GM19239 (cell line): Measurements from ENCODE around the gene RHOV.

Source experiments
- DNase-seq: peaks from one replicate; pipeline ENCODE4 v3.0.0; 2011; ENCODE audit warnings: low spot score; ENCODE audit not compliant: insufficient read length
- FAIRE-seq: peaks from 2 replicates; lab custom pipeline; 2011; peaks lifted over from hg19 to GRCh38; lab: Jason Lieb, UNC

RHOV gene

GRCh38 chr15:40850576-40851112 is 23.4 kb downstream of the RHOV start:
- FAIRE-seq (no peak), DNase-seq (no peak)

- FAIRE-seq (peak; percentile 94), DNase-seq (peak; percentile 75)
Observed at GRCh38 chr15:40847223-40847961, 26.6 kb downstream of the RHOV start.

- no peak for FAIRE-seq
Observed at GRCh38 chr15:40846841-40847222, 27.2 kb downstream of the RHOV start.

GRCh38 chr15:40845511-40846284 is 28.3 kb downstream of the RHOV start:
- FAIRE-seq (no peak), DNase-seq (no peak)

More at GRCh38 chr15:40846841-40847222, 27.2 kb downstream of the RHOV start:
- DNase-seq, result no peak

- FAIRE-seq, result no peak
- DNase-seq, result no peak
Observed at GRCh38 chr15:40845036-40845435, 29.0 kb downstream of the RHOV start.

GRCh38 chr15:40844696-40845030 is 29.4 kb downstream of the RHOV start:
- no peak for FAIRE-seq
- peak; percentile 63 for DNase-seq

- DNase-seq, result peak; percentile 65
- FAIRE-seq, result no peak
Observed at GRCh38 chr15:40843885-40844695, 29.9 kb downstream of the RHOV start, which contains the start of gene SPINT1. TSS of gene SPINT1 (plus strand) at chr15:40844048. CDS start at chr15:40844555, 507 bp downstream.

- no peak for FAIRE-seq
- DNase-seq, result no peak
Observed at GRCh38 chr15:40843261-40843884, 30.7 kb downstream of the RHOV start.

- FAIRE-seq (no peak), DNase-seq (no peak)
Observed at GRCh38 chr15:40841741-40842140, 32.3 kb downstream of the RHOV start.

- DNase-seq (no peak), FAIRE-seq (no peak)
Observed at GRCh38 chr15:40838756-40839155, 35.3 kb downstream of the RHOV start.

- FAIRE-seq (no peak), DNase-seq (no peak)
Observed at GRCh38 chr15:40836020-40836419, 38.0 kb downstream of the RHOV start.

- no peak for DNase-seq
- FAIRE-seq, result no peak
Observed at GRCh38 chr15:40832903-40833302, 41.1 kb downstream of the RHOV start.

GRCh38 chr15:40831861-40832260 is 42.2 kb downstream of the RHOV start:
- DNase-seq (no peak), FAIRE-seq (no peak)

- FAIRE-seq (no peak), DNase-seq (no peak)
Observed at GRCh38 chr15:40830884-40831283, 43.1 kb downstream of the RHOV start.

- DNase-seq (no peak), FAIRE-seq (no peak)
Observed at GRCh38 chr15:40829115-40829514, 44.9 kb downstream of the RHOV start.

- FAIRE-seq (no peak), DNase-seq (no peak)
Observed at GRCh38 chr15:40828447-40829036, 45.5 kb downstream of the RHOV start, which contains the start of gene PPP1R14D. TSS of gene PPP1R14D (minus strand) at chr15:40828708. CDS start at chr15:40828641, 67 bp downstream.

GRCh38 chr15:40826423-40827075 is 47.5 kb downstream of the RHOV start:
- no peak for FAIRE-seq

GRCh38 chr15:40825661-40826422 is 48.2 kb downstream of the RHOV start:
- no peak for DNase-seq

More at GRCh38 chr15:40826423-40827075, 47.5 kb downstream of the RHOV start:
- DNase-seq, result no peak

More at GRCh38 chr15:40825661-40826422, 48.2 kb downstream of the RHOV start:
- FAIRE-seq, result no peak
